ENCODE data around the gene ANGPTL1.

Gene ANGPTL1, protein sequence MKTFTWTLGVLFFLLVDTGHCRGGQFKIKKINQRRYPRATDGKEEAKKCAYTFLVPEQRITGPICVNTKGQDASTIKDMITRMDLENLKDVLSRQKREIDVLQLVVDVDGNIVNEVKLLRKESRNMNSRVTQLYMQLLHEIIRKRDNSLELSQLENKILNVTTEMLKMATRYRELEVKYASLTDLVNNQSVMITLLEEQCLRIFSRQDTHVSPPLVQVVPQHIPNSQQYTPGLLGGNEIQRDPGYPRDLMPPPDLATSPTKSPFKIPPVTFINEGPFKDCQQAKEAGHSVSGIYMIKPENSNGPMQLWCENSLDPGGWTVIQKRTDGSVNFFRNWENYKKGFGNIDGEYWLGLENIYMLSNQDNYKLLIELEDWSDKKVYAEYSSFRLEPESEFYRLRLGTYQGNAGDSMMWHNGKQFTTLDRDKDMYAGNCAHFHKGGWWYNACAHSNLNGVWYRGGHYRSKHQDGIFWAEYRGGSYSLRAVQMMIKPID

DNA sequence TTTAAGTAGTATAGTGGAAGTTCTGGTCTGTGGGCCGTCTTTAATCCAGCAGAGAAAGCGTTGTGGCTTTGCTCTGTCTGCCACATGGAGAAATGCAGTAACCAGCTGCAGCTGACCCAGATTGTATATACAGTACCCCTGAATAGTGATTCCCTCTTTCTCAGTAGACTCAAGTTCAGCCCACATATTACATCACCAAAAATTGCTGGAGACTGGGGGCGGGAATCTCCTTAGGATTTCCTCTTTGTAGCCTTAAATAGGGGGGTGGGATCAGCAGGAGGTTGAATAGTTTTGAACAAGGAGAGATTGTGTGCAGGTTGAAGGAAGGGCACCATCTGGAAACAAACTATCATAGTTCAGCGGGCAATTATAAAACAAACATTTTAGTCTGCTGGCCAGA, at the start of gene ANGPTL1:
ANGPTL1 (minus strand) TSS at position 134 of the 400 bp plus-strand sequence. CDS start 5,301 bp downstream, outside the sequence.
- DNase-seq (ENCODE audit: low read depth in 2 of 2, low spot score in 1 of 2), result no peak

DNA sequence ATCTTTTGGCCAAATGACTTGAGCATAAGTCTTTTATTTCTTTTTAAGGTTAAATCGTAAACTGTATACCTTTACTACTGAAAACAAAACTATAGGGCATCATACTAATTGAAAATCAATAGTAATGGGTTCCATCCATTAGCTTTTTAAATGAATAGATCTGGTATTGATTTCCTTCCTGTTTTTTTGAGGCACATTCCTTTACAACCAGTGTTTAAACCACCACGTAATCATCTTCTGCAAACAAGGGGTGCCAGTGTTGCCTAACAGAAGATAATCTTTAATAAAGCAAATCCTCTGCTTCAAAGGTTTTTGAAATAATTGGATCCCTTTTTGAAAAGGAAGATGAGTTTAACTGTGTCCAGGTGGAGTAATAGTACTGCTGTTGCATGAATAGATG, 48.7 kb upstream of the ANGPTL1 start:
- DNase-seq (ENCODE audit: low read depth in 2 of 2, low spot score in 1 of 2), result no peak

DNA sequence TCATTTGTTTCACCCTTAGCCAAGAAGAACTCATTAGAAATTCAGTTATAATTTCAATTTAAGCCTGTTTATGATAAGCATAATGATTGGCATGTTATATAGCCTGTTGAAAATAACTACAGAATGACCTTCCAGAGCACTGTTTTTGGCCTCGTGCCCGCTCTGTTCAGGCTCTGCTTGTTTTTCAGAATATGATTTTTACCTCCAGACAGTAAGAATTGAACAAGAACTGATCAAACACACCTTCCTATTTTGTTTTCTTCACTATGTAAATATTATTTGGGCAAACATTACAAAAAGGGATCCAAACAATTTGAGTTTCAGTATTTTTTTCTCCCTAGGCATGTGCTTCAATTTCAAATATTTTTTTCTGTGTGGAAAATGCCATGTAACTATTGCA, 48.1 kb upstream of the ANGPTL1 start:
- no peak for DNase-seq (ENCODE audit: low read depth in 2 of 2, low spot score in 1 of 2)

DNA sequence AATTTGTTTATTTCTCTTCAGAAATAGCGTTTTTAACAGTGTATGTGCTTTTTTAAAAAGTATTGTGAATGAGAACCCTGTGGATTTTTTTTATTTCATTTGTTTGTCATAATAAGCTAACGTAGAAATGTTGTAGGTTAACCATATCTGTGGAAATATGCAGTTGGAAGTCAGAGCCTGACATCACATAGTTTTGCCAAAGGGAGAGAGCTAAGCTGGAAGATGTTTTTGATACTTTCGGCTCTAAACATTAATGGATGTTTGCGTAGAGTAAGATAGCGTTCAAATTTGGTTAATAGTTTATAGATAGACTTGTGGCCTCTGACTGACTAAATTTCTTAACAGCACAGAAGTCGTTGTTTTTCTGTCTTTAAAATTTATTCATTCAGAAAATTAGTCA, 47.4 kb upstream of the ANGPTL1 start:
- DNase-seq (ENCODE audit: low read depth in 2 of 2, low spot score in 1 of 2), result no peak

DNA sequence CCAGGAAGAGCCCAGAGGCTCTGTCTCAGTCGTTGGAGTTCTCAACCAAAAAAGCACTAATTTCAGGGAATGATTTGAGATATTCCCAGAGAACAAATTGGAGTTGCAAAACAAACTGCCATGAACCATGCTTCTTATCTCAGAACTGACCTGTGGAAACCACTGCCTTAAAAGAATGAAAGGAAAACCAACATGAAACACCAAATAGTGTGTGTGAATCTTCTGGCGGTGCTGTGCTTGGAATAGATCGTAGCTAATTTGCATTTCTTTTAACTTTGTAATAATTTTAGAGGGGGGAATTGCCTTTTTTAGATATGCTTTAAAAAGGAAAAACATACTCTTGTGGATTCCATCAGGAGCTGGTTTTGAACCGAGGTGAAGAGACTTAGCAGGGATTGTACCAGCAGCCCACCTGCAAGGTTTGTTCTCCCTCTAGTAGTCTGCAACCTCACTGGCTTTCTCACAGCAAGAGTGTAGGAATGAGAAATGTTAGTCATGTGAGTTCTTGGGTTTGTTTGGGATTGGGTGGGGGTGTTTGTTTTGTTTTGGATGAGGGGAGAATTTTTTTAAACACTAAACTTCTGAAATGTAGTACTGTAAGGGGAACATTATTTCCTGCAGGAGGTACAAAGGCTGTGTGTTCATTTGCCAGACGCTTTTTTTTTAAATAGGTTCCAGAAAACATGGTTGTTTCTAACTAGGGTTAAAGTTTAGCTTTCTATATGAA, 45.7 kb upstream of the ANGPTL1 start:
- no peak for DNase-seq (ENCODE audit: low read depth in 2 of 2, low spot score in 1 of 2)

DNA sequence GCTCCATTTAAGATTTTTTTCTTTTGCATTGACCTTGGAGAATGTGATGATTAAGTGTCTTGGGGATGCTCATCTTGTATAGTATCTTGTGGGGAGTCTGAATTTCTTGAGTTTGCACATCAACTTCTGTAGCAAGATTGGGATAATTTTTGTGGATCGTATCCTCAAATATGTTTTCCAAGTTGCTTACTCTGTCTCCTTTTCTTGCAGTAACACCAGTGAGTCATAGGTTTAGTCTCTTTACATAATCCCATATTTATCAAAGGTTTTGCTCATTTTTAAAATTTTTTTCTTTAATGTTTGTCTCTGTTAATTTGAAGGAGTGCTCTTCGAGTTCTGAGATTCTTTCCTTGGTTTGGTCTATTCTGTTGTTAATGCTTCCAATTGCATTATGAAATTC, 41.7 kb upstream of the ANGPTL1 start:
- DNase-seq (ENCODE audit: low read depth in 2 of 2, low spot score in 1 of 2), result no peak

DNA sequence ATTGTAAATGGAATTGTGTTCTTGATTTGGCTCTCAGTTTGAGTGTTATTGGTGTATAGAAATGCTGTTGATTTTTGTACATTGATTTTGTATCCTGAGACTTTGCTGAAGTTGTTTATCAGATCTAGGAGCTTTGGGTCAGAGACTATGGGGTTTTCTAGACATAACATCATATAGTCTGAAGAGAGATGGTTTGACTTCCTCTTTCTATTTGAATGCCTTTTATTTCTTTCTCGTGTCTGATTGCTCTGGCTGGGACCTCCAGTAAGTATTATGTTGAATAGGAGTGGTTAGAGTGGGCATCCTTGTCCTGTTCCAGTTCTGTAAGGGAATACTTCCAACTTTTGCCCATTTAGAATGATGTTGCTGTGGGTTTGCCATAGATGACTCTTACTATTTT, 39.1 kb upstream of the ANGPTL1 start:
- no peak for DNase-seq (ENCODE audit: low read depth in 2 of 2, low spot score in 1 of 2)

DNA sequence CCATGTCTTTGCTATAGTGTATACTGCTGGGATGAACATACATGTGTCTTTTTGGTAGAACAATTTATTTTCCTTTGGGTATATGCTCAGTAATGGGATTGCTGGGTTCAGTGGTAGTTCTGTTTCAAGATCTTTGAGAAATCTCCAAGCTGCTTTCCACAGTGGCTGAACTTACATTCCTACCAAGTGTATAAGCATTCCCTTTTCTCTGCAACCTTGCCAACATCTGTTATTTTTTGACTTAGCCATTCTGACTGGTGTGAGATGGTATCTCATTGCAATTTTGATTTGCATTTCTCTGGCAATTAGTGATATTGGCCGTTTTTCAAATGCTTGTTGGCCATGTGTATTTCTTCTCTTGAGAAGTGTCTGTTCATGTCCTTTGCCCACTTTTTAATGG, 37.5 kb upstream of the ANGPTL1 start:
- no peak for DNase-seq (ENCODE audit: low read depth in 2 of 2, low spot score in 1 of 2)

DNA sequence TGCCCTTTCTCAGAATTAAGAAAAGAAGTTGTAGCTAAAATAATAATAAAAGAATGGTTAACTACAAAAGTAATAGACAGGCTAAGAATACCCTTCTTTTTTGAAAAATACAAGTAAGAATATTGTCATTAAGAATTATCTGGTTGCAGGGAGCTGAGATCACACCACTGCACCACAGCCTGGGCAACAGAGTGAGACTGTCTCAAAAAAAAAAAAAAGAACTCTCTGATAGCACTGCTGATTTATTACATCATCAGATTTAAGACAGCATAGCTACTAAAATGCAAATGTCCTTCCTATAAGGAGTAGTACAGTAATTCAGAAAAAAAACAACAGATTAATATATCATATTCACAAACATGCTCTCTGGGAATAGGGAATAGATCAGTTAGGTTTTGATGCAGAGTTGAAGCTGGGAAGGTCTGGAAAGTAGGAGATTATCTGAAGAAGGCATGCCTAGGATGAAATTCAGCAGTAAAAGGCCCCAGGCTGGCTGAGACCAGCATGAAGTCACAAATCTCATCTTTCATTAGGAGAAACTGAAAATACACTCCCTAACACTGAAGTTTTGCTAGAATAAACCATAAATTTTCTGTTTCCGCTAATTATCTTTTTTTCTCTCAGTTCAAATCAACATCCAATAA, 30.7 kb upstream of the ANGPTL1 start:
- DNase-seq (ENCODE audit: low read depth in 2 of 2, low spot score in 1 of 2), result no peak

DNA sequence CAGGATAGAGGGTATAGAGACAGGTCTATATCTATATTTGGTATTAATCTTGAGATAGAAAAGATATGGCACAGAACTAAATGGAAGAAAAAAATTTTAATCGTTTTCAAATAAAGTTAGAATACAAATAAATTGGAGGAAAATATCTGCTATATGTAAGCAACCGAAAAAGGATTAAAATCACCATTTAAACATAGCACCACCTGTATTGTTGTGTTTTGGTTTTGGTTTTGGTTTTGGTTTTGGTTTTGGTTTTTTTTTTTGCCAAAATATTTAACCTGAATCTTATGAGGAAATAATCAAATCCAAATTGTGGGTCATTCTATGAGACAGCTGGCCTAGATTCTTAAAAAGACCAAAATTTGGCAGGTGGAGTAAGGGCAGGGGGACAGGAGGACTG, 28.5 kb upstream of the ANGPTL1 start:
- DNase-seq (ENCODE audit: low read depth in 2 of 2, low spot score in 1 of 2), result no peak

DNA sequence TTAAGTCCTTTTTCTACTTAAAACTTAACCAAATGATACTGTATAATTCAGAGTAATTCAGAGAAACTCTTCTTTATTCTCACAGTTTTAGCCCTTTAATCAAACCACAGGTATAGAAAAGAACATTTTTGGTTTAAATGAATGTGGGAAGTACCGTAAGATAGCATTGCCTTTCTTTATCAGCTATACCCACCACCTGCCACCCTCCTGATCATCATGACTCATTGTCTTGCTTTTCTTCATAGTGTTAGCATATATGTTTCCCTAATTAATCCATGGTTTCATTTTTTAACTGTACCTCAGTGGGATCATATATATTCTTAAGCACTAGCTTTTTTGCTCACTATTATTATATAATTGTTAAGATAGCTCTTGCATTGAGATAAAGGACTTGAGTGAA, 27.5 kb upstream of the ANGPTL1 start:
- DNase-seq (ENCODE audit: low read depth in 2 of 2, low spot score in 1 of 2), result no peak

DNA sequence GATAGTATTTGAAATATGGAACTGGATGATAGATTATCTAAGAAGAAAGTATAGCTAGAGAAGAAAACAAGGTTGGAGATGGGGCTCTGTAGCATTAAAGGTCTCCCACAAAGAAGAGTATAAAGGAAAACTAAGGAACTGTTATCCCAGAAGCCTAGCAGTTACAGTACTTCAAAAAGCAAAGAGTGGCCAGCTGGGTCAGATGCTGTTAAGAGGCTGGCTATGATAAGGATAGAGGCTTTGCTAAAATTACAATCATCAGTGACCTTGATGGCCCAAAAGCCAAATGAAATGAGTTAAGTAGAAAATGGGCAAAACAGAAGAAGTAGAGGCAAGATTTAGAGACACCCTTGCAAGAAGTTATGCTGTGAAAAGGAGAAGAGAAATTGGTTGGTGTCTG, 25.1 kb upstream of the ANGPTL1 start:
- DNase-seq (ENCODE audit: low read depth in 2 of 2, low spot score in 1 of 2), result no peak

DNA sequence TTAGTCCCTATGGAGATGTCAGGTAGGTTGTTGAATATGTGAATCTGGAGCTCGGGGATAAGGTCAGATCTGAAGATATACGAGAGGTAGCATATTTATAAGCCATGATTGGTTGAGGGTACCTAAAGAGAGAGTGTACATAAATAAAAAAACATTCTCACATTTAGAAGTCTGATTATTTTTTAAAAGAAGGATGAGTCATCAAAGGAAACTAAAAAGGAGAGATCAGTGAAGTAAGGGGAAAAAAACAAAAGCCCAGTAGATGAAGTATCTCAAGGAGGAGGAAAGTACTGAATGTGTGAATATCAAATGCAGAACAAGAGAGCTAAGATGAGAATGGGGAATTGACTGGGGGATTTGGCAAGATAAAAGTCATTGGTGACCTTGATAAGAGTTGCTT, 15.7 kb upstream of the ANGPTL1 start:
- no peak for DNase-seq (ENCODE audit: low read depth in 2 of 2, low spot score in 1 of 2)

DNA sequence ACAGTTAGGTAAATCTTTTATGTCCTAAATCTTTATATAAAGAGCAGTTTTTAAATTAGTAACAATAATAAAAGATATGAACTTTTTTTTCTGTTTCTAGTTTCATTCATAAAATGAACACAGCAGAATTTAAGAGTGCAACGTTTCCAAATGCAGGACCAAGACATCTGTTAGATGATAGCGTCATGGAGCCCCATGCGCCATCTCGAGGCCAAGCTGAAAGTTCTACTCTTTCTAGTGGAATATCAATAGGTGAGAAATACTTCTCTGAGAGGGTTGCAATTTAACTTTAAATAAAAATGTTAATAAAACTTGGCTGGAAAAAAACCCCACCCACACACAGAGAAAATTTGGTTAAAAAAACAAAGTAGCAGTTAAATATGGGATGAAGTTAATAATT, 15.0 kb upstream of the ANGPTL1 start:
- no peak for DNase-seq (ENCODE audit: low read depth in 2 of 2, low spot score in 1 of 2)

DNA sequence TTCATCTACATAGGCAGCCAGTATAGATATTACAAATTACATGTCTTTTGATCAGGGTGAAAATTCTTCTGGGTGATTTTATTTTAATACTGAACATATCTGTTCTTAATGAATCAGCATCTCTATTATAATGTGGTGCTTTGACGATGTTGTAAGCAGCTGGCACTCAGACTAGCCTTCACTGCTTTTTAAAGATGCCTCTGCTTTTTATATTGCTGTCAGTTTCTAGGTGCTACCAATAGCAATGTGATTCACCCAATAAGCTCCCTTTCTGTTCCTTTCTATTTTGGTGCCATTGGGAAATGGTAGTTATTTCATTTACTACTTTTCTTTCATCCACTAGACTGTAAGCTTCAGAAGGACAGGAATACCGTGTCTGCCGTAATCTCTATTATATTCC, 11.1 kb upstream of the ANGPTL1 start:
- no peak for DNase-seq (ENCODE audit: low read depth in 2 of 2, low spot score in 1 of 2)

DNA sequence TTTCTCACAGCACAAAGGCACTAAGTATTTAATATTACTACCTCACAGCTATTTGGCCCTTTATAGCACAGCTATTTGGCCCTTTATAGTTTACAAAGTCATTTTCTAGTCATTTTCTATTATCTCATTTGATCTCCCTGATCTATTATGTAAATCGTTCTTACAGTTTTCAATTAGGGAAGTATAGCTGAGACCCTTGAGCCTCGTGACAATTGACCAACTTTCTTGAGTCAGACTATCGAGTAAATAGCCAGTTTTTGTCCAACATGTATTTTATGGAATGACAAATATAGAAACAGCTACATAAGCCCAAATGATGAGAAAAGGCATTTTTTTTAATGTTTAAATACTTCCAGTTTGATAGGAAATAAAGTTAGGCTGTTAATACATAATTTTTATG, 7.0 kb upstream of the ANGPTL1 start:
- DNase-seq (ENCODE audit: low read depth in 2 of 2, low spot score in 1 of 2), result no peak

DNA sequence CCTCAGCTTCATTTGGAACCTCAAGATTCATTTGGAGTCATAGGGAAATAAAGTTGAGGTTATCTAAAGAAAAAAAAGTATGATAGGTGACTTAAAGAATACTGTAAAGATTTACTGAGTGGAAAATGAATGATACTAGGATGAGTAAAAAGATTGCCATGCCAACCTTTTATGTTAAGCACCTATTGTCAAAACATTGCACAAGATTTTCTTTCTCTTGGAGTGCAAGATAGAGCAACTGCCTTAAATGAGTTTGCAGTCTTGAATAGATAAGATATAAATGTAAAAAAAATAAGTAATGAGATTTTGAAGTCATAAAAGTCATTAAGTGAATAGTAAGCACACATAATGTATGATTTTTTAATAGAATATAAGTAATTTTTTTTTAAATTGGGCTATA, 5.1 kb upstream of the ANGPTL1 start:
- DNase-seq (ENCODE audit: low read depth in 2 of 2, low spot score in 1 of 2), result no peak

DNA sequence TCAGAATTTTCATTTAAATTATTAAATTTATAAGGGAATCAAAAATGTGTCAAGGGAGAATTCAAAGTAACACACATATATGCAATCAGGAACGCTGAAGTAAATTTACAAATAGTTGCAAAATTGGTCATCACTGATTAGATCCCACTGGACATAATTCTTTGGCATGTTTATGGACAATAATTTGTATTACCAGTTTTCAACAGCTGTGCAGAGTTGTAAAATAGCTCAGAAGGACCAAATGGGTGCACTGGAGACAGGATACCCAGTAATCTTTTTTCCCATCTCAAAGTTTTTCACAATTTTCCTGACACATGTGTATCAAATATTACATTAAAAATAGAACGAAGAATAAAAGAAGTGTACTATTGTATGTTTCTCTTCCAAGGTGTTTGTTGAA, 4.1 kb upstream of the ANGPTL1 start:
- DNase-seq (ENCODE audit: low read depth in 2 of 2, low spot score in 1 of 2), result no peak

DNA sequence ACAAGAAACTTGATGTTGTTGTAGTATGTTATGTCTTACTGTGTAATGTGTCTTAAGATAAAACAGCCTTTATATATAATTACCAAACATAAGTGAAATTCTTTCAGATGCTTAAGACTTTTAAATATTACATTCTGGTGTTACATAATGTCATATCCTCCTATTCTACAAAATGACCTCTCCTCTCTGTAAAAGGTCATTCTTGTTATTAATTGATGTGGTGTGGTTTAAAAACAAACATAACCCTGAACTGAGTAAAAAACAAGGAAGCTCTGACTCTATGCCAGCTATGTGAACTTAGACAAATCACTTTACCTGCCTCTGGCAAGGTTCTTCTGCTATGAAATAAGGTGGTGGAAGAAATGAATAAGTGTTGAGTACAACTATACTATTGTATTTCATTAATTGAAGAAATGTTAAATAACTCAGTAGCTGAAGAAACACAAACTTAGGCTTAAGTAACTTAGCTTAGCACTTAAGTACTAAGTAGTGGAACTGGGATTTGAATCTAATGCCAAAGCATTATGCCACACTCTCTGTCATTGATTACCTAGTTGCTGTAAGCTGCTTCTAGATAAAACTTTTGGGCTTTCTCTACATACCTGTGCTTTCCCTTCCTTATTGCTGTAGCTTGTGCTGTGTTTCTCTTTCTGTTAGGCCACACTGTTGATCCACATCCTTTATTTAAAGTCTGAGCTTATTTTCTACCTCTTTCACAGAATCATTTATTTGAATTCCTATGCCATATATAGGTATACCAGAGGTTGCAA, 859 bp upstream of the ANGPTL1 start:
- no peak for DNase-seq (ENCODE audit: low read depth in 2 of 2, low spot score in 1 of 2)

DNA sequence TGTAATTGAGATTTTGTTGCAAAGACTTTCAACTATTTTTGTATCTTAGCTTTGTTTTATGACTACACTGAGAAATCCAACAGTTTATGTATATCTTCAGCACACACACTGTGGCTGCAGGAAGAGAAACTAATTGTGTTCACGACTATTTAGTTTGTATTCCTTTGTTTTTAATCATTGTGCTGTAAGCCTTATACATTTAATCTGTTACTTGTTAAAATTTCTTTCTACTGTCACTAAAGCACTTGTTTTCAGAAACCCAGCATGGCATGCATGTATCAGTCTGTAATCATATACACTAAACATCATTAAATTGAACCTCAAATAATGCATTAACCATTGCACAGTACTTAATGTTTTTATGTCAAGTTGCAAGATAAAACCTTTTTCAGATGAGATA, 656 bp downstream of the ANGPTL1 start:
- DNase-seq (ENCODE audit: low read depth in 2 of 2, low spot score in 1 of 2), result no peak

DNA sequence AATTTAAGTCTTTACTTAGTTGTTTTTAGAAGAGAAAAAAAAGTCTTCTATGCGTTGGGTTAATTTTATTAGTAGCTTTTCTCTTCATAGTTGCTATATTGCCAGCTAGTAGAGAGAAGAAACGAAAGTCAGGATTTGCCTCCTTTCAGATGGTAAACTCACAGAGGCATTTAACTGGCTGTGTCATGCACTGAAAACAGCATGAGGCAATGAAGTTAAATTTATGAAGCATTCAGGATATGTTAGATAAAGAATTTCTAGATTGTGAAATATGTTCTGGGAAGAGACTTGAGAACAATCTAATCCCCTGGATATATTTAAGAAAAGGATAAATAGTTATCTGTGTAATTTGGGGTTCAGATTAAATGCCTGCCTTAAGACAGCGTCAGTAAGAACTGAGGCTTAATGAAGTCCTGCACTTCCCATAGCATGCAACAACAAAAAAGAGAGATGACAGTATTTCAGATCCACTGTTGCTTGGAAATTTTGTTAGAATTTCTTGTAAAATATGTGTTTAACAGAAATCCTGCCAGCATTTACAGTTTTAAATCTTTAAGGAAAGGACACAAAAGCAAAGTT, 1.7 kb downstream of the ANGPTL1 start:
- DNase-seq (ENCODE audit: low read depth in 2 of 2, low spot score in 1 of 2), result no peak

Measured in stimulated activated CD8-positive, alpha-beta memory T cell treated with anti-CD3 and anti-CD28 coated beads, Interleukin-4, amount 100 ng/mL, for 4 hours (primary cell).